ENCODE results near the gene TAF3.

GRCh38 chr10:7903851-7904250 lies 85.5 kb downstream of the TAF3 start:
- TF ChIP-seq CTCF (IDR thresholded peaks at IDR 0.05; ENCODE audit: insufficient read depth, low read length, poor library complexity, severe bottlenecking) (no peak), EZH2phosphoT487 (conservative IDR thresholded peaks at IDR 0.05; ENCODE audit: low read length) (no peak)

All from SU-DHL-6 (cell line).